ENCODE measurements around the gene NXPH1. TPM values are rescaled to one million over a fixed set of nuclear protein-coding genes. Genes with fewer than 3 reads are reported as not detected.

NXPH1 gene
- total and polyA plus RNA-seq, 2 experiments from 2014 or later: 0.45 to 3.0 TPM

- Histone ChIP-seq H3K27me3 (ENCODE audit: insufficient read depth) (no peaks in the 10 kb centered on the region), H2AFZ (no peak overlapping the region), H3K36me3 (ENCODE audit: insufficient read depth) (no peaks in the 10 kb centered on the region), H3K4me1 (ENCODE audit: insufficient read depth) (0 out of 2 replicates have a peak, but pooled peaks cover 8% of the 10 kb centered on the region), H3K27ac (ENCODE audit: low read depth) (no peak overlapping the region), H3K9me2 (ENCODE audit: insufficient read depth) (no peaks in the 10 kb centered on the region), H3K4me3 (no peak overlapping the region), H4K20me1 (replicated peaks; ENCODE audit: insufficient read depth) (no peaks in the 10 kb centered on the region), H3K79me2 (replicated peaks; ENCODE audit: insufficient read depth) (no peaks in the 10 kb centered on the region), H3K4me2 (no peak overlapping the region), H3F3A (replicated peaks; ENCODE audit: low read depth) (no peaks in the 10 kb centered on the region)
- H3K36me3 Mint-ChIP-seq (ENCODE audit: low read depth): no peaks in the 10 kb centered on the region
- DNase-seq (ENCODE audit: low spot score) (no peak), ATAC-seq (no peak)
- H3K4me1 Mint-ChIP-seq: peaks cover 12% of the 10 kb centered on the region; the same call in 2 of the 3 replicates
- no peak overlapping the region for H3K27ac Mint-ChIP-seq
- no peaks in the 10 kb centered on the region for H3K27me3 Mint-ChIP-seq (ENCODE audit: insufficient read depth, low read depth, poor library complexity)
- H3K9me3 Mint-ChIP-seq: no peaks in the 10 kb centered on the region
- no peak overlapping the region for H3K4me3 Mint-ChIP-seq
- no peak for TF ChIP-seq REST (IDR thresholded peaks at IDR 0.05; ENCODE audit: unreplicated experiment)
- no peak for TF ChIP-seq CREB1 (CRISPR knock-in tag; IDR thresholded peaks at IDR 0.05; ENCODE audit: low read depth)
- TF ChIP-seq NANOG (IDR thresholded peaks at IDR 0.05; ENCODE audit: borderline replicate concordance): no peak
- TF ChIP-seq CTCF (conservative IDR thresholded peaks at IDR 0.05; ENCODE audit: low read depth in 2 of 2): no peak
- no peak for TF ChIP-seq ZNF331 (CRISPR knock-in tag; IDR thresholded peaks at IDR 0.05; ENCODE audit: low read depth)
These were observed 66.9 kb downstream of the NXPH1 start for GRCh38 chr7:8500286-8500685.

- Histone ChIP-seq H3F3A (replicated peaks; ENCODE audit: low read depth) (no peaks in the 10 kb centered on the region), H3K9me2 (ENCODE audit: insufficient read depth) (no peaks in the 10 kb centered on the region), H3K27ac (ENCODE audit: low read depth) (no peak overlapping the region), H3K4me2 (no peak overlapping the region), H3K36me3 (ENCODE audit: insufficient read depth) (no peaks in the 10 kb centered on the region), H2AFZ (no peak overlapping the region), H3K27me3 (ENCODE audit: insufficient read depth) (no peaks in the 10 kb centered on the region), H3K4me3 (no peak overlapping the region), H3K79me2 (replicated peaks; ENCODE audit: insufficient read depth) (no peaks in the 10 kb centered on the region), H4K20me1 (replicated peaks; ENCODE audit: insufficient read depth) (no peaks in the 10 kb centered on the region), H3K4me1 (ENCODE audit: insufficient read depth) (no peaks in the 10 kb centered on the region)
- Mint-ChIP-seq H3K9me3 (no peaks in the 10 kb centered on the region), H3K27ac (no peak overlapping the region), H3K27me3 (ENCODE audit: insufficient read depth, low read depth, poor library complexity) (no peaks in the 10 kb centered on the region), H3K4me3 (no peak overlapping the region), H3K4me1 (peaks cover 5% of the 10 kb centered on the region; the same call in 2 of the 3 replicates), H3K36me3 (ENCODE audit: low read depth) (no peaks in the 10 kb centered on the region)
- DNase-seq (ENCODE audit: low spot score) (no peak), ATAC-seq (no peak)
- TF ChIP-seq CREB1 (CRISPR knock-in tag; IDR thresholded peaks at IDR 0.05; ENCODE audit: low read depth) (no peak), STAT1 (IDR thresholded peaks at IDR 0.05; ENCODE audit: unreplicated experiment) (no peak), NANOG (IDR thresholded peaks at IDR 0.05; ENCODE audit: borderline replicate concordance) (no peak), REST (IDR thresholded peaks at IDR 0.05; ENCODE audit: unreplicated experiment) (no peak), ZNF114 (CRISPR knock-in tag; IDR thresholded peaks at IDR 0.05) (no peak), EZH2phosphoT487 (IDR thresholded peaks at IDR 0.05; ENCODE audit: unreplicated experiment) (no peak), ETS1 (IDR thresholded peaks at IDR 0.05) (no peak), ZNF331 (CRISPR knock-in tag; IDR thresholded peaks at IDR 0.05; ENCODE audit: low read depth) (no peak), JUNB (IDR thresholded peaks at IDR 0.05; ENCODE audit: unreplicated experiment) (no peak), EZH2 (IDR thresholded peaks at IDR 0.05; ENCODE audit: low read depth, unreplicated experiment) (no peak)
These were observed 74.2 kb downstream of the NXPH1 start for GRCh38 chr7:8507566-8507965.
